Skin epidermis (tissue), 12 donors: Measurements from ENCODE around the gene CCDC13.

ENCODE experiments used
- H3K27ac ChIP-seq, 21 experiments: fragments of 200-600 bp; sonication (generic) in 11 of 21; one replicate each; pipeline ENCODE4 v1.5.0; 2020; ENCODE audit warnings: mild to moderate bottlenecking in 3 of 21, inconsistent platforms in 2 of 21, moderate library complexity in 2 of 21
- H3K4me3 ChIP-seq, 7 experiments: fragments of 200-600 bp; sonication (generic) in 2 of 7; one replicate each; pipeline ENCODE4 v1.5.0; 2020; ENCODE audit warnings: inconsistent platforms in 2 of 7, mild to moderate bottlenecking in 2 of 7, moderate library complexity in 1 of 7

Gene CCDC13

GRCh38 chr3:42739401-42740158 is 33.5 kb downstream of the CCDC13 start:
- Histone ChIP-seq H3K27ac (peak overlapping the region in 1 of 21 experiments; percentile 12), H3K4me3 (no peak overlapping the region)

GRCh38 chr3:42736531-42736930 is 36.5 kb downstream of the CCDC13 start:
- no peak overlapping the region for H3K27ac ChIP-seq

GRCh38 chr3:42736081-42736480 is 37.0 kb downstream of the CCDC13 start:
- Histone ChIP-seq H3K27ac (no peak overlapping the region), H3K4me3 (no peak overlapping the region)

More at GRCh38 chr3:42736531-42736930, 36.5 kb downstream of the CCDC13 start:
- no peak overlapping the region for H3K4me3 ChIP-seq

GRCh38 chr3:42735615-42736014 is 37.4 kb downstream of the CCDC13 start:
- no peak overlapping the region for H3K4me3 ChIP-seq
- H3K27ac ChIP-seq, result no peak overlapping the region

GRCh38 chr3:42735019-42735418 is 38.0 kb downstream of the CCDC13 start:
- H3K4me3 ChIP-seq, result no peak overlapping the region

GRCh38 chr3:42734263-42734860 is 38.7 kb downstream of the CCDC13 start:
- H3K27ac ChIP-seq, result peak overlapping the region in 1 of 21 experiments; percentile 60
- H3K4me3 ChIP-seq, result no peak overlapping the region

More at GRCh38 chr3:42735019-42735418, 38.0 kb downstream of the CCDC13 start:
- H3K27ac ChIP-seq, result no peak overlapping the region

- peak overlapping the region in 1 of 21 experiments; percentile 60 for H3K27ac ChIP-seq
- H3K4me3 ChIP-seq, result no peak overlapping the region
Measured at GRCh38 chr3:42733501-42734262, 39.4 kb downstream of the CCDC13 start.

- no peak overlapping the region for H3K4me3 ChIP-seq
- peak overlapping the region in 1 of 21 experiments; percentile 60 for H3K27ac ChIP-seq
Measured at GRCh38 chr3:42732829-42733459, 40.1 kb downstream of the CCDC13 start.

GRCh38 chr3:42732196-42732828 is 40.7 kb downstream of the CCDC13 start:
- peak overlapping the region in 1 of 21 experiments; percentile 60 for H3K27ac ChIP-seq
- no peak overlapping the region for H3K4me3 ChIP-seq

- H3K4me3 ChIP-seq, result no peak overlapping the region
- H3K27ac ChIP-seq, result peak overlapping the region in 1 of 21 experiments; percentile 20
Measured at GRCh38 chr3:42731476-42732195, 41.4 kb downstream of the CCDC13 start.

- H3K27ac ChIP-seq, result peak overlapping the region in 1 of 21 experiments; percentile 20
- no peak overlapping the region for H3K4me3 ChIP-seq
Measured at GRCh38 chr3:42730706-42731420, 42.2 kb downstream of the CCDC13 start.

GRCh38 chr3:42730294-42730693 is 42.8 kb downstream of the CCDC13 start:
- H3K4me3 ChIP-seq, result no peak overlapping the region
- H3K27ac ChIP-seq, result peak overlapping the region in 1 of 21 experiments; percentile 20

- no peak overlapping the region for H3K27ac ChIP-seq
- no peak overlapping the region for H3K4me3 ChIP-seq
Measured at GRCh38 chr3:42729404-42730145, 43.5 kb downstream of the CCDC13 start.

GRCh38 chr3:42728668-42729364 is 44.2 kb downstream of the CCDC13 start:
- no peak overlapping the region for H3K4me3 ChIP-seq
- H3K27ac ChIP-seq, result no peak overlapping the region

GRCh38 chr3:42728056-42728455 is 45.0 kb downstream of the CCDC13 start:
- H3K27ac ChIP-seq, result peak overlapping the region in 1 of 21 experiments; percentile 35

GRCh38 chr3:42725454-42725853 is 47.6 kb downstream of the CCDC13 start:
- no peak overlapping the region for H3K4me3 ChIP-seq
- H3K27ac ChIP-seq, result no peak overlapping the region

More at GRCh38 chr3:42728056-42728455, 45.0 kb downstream of the CCDC13 start:
- no peak overlapping the region for H3K4me3 ChIP-seq

- Histone ChIP-seq H3K4me3 (no peak overlapping the region), H3K27ac (no peak overlapping the region)
Measured at GRCh38 chr3:42723219-42723618, 49.8 kb downstream of the CCDC13 start.
